Panc1 (cell line): Measurements from ENCODE around the gene ALOX15B. TPM values are rescaled to one million over a fixed set of nuclear protein-coding genes. Genes with fewer than 3 reads are reported as not detected.
A peak's percentile ranks its signal among the peaks of the same experiment; 100 is the strongest.
"Not testable (repeated sequence)": the region's sequence is repeated elsewhere in the genome, so short reads cannot be mapped to it uniquely, and the experiment has no call there.

Experiments used
- ATAC-seq: fragments of 200-7000 bp; cut with Tn5 transposase; 2 replicates; pipeline ENCODE4 v1.9.1; 2020; ENCODE audit warnings: mild to moderate bottlenecking, moderate library complexity
- BruUV-seq: library from RNA; stranded (reverse); fragments of 400-500 nt; replicated peaks from 2 replicates; lab custom pipeline; 2021; lab: Mats Ljungman, UMichigan
- CTCF ChIA-PET: fragments of 300-600 bp; sonication (Branson Sonifier 250); formaldehyde crosslinking; loops from one replicate; lab custom pipeline; 2022; ENCODE audit warnings: antibody characterized with exemption; lab: Charles Lee
- POLR2A ChIA-PET: fragments of 300-600 bp; sonication (Branson Sonifier 250); formaldehyde crosslinking; loops from one replicate; lab custom pipeline; 2022; ENCODE audit warnings: antibody characterized with exemption; lab: Charles Lee
- DNase-seq: peaks from one replicate; pipeline ENCODE4 v3.0.0-alpha.2; 2010; ENCODE audit warnings: low read depth, low spot score
- H3K27ac ChIP-seq: 2 replicates; pipeline ENCODE4 v1.5.1; 2011; ENCODE audit warnings: mild to moderate bottlenecking, low read length, inconsistent platforms
- H3K27me3 ChIP-seq: fragments of 200-500 bp; sonication (Bioruptor generic); 2 replicates; pipeline ENCODE4 v1.6.0; 2014; ENCODE audit warnings: low read length, inconsistent platforms; ENCODE audit not compliant: control insufficient read depth, insufficient read depth
- H3K36me3 ChIP-seq: fragments of 200-500 bp; sonication (Bioruptor generic); 2 replicates; pipeline ENCODE4 v1.5.1; 2014; ENCODE audit warnings: inconsistent platforms, mild to moderate bottlenecking, low read length, moderate library complexity; ENCODE audit not compliant: control insufficient read depth, insufficient read depth
- H3K4me1 ChIP-seq: 2 replicates; pipeline ENCODE4 v1.5.1; 2011; ENCODE audit warnings: inconsistent platforms, mild to moderate bottlenecking, low read length, moderate library complexity; ENCODE audit not compliant: control insufficient read depth, insufficient read depth
- H3K4me3 ChIP-seq, 2 experiments: 2 replicates each; pipeline ENCODE4 v1.5.1; 2011 to 2012; ENCODE audit warnings: low read depth in 2 of 2, low read length in 2 of 2, mild to moderate bottlenecking in 2 of 2, inconsistent platforms in 1 of 2, moderate library complexity in 1 of 2
- H3K9me3 ChIP-seq: fragments of 200-500 bp; sonication (Bioruptor generic); 2 replicates; pipeline ENCODE4 v1.5.1; 2014; ENCODE audit warnings: low read depth, mild to moderate bottlenecking, inconsistent platforms, low read length, moderate library complexity; ENCODE audit not compliant: control insufficient read depth, insufficient read depth
- POLR2AphosphoS5 ChIP-seq: IDR thresholded peaks from 2 replicates; pipeline ENCODE4 v1.6.1; 2012; ENCODE audit warnings: mild to moderate bottlenecking, low read depth, low read length, moderate library complexity
- SIN3A ChIP-seq: IDR thresholded peaks from 2 replicates; pipeline ENCODE4 v1.6.1; 2012; ENCODE audit warnings: low read depth, mild to moderate bottlenecking, low read length, moderate library complexity, borderline replicate concordance; ENCODE audit not compliant: insufficient read depth
- TCF7L2 ChIP-seq: IDR thresholded peaks from 2 replicates; pipeline ENCODE4 v1.6.1; 2011; ENCODE audit warnings: mild to moderate bottlenecking, low read depth, low read length, inconsistent platforms
- in situ Hi-C: cut with HindIII; loops from 2 replicates; pipeline ENCODE4 v1.10.0; 2016; ENCODE audit warnings: low sequenced_read_pairs, low pct_unique_long_range_greater_than_20kb
- intact Hi-C: fragments of 100-400 bp; cut with micrococcal nuclease; formaldehyde crosslinking; loops from one replicate; pipeline ENCODE4 v1.10.0; 2022; ENCODE audit not compliant: unreplicated experiment
- total RNA-seq: library from RNA; stranded (reverse); gene quantifications from one replicate; pipeline ENCODE4 v1.2.1, GENCODE V29; 2021; ENCODE audit not compliant: unreplicated experiment
- TF ChIP-seq, protein P1 (sequence below), 2 experiments: IDR thresholded peaks; 2 replicates each; pipeline ENCODE4 v1.6.1; 2011 to 2012; ENCODE audit warnings: low read depth in 2 of 2, control low read depth in 1 of 2, low read length in 1 of 2, mild to moderate bottlenecking in 1 of 2, moderate library complexity in 1 of 2; ENCODE audit not compliant: insufficient read depth in 1 of 2
- TF ChIP-seq, protein P2 (sequence below): fragments of 450-650 bp; IDR thresholded peaks from 2 replicates; pipeline ENCODE4 v1.5.1; 2017; ENCODE audit warnings: mild to moderate bottlenecking

The ALOX15B gene
- total RNA-seq, 1 experiment from 2014 or later: not detected

- H3K27me3 ChIP-seq: peaks cover 4% of the 10 kb centered on the region
- no peak for ATAC-seq
- TF ChIP-seq, protein P1, sequence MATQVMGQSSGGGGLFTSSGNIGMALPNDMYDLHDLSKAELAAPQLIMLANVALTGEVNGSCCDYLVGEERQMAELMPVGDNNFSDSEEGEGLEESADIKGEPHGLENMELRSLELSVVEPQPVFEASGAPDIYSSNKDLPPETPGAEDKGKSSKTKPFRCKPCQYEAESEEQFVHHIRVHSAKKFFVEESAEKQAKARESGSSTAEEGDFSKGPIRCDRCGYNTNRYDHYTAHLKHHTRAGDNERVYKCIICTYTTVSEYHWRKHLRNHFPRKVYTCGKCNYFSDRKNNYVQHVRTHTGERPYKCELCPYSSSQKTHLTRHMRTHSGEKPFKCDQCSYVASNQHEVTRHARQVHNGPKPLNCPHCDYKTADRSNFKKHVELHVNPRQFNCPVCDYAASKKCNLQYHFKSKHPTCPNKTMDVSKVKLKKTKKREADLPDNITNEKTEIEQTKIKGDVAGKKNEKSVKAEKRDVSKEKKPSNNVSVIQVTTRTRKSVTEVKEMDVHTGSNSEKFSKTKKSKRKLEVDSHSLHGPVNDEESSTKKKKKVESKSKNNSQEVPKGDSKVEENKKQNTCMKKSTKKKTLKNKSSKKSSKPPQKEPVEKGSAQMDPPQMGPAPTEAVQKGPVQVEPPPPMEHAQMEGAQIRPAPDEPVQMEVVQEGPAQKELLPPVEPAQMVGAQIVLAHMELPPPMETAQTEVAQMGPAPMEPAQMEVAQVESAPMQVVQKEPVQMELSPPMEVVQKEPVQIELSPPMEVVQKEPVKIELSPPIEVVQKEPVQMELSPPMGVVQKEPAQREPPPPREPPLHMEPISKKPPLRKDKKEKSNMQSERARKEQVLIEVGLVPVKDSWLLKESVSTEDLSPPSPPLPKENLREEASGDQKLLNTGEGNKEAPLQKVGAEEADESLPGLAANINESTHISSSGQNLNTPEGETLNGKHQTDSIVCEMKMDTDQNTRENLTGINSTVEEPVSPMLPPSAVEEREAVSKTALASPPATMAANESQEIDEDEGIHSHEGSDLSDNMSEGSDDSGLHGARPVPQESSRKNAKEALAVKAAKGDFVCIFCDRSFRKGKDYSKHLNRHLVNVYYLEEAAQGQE (IDR thresholded peaks at IDR 0.05; ENCODE audit: insufficient read depth in 1 of 2, low read depth in 2 of 2, low read length in 1 of 2): no peak
- no peak for TF ChIP-seq SIN3A
- TF ChIP-seq, protein P2, sequence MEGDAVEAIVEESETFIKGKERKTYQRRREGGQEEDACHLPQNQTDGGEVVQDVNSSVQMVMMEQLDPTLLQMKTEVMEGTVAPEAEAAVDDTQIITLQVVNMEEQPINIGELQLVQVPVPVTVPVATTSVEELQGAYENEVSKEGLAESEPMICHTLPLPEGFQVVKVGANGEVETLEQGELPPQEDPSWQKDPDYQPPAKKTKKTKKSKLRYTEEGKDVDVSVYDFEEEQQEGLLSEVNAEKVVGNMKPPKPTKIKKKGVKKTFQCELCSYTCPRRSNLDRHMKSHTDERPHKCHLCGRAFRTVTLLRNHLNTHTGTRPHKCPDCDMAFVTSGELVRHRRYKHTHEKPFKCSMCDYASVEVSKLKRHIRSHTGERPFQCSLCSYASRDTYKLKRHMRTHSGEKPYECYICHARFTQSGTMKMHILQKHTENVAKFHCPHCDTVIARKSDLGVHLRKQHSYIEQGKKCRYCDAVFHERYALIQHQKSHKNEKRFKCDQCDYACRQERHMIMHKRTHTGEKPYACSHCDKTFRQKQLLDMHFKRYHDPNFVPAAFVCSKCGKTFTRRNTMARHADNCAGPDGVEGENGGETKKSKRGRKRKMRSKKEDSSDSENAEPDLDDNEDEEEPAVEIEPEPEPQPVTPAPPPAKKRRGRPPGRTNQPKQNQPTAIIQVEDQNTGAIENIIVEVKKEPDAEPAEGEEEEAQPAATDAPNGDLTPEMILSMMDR: no peak
- TF ChIP-seq TCF7L2: no peak
- TF ChIP-seq POLR2AphosphoS5: no peak
- no TSS peak for BruUV-seq
- H3K36me3 ChIP-seq: no peaks in the 10 kb centered on the region
- no peak overlapping the region for H3K4me3 ChIP-seq
- intact Hi-C loops (loop anchor here (10.0 kb wide), 1 partner anchor 64 kb away; no protein-coding TSS in a partner anchor), in situ Hi-C loops (no loop called here)
- H3K27ac ChIP-seq: no peak overlapping the region
- peaks cover 10% of the 10 kb centered on the region for H3K4me1 ChIP-seq
- CTCF ChIA-PET: interaction anchor here (1.6 kb wide), 1 partner anchor 15 kb away, joined by 7 read pairs; no protein-coding TSS in a partner anchor
- no peak for DNase-seq
- POLR2A ChIA-PET: no interaction called here
- no peaks in the 10 kb centered on the region for H3K9me3 ChIP-seq
Measured at GRCh38 chr17:8059131-8059530, 20.3 kb downstream of the ALOX15B start.

DNA sequence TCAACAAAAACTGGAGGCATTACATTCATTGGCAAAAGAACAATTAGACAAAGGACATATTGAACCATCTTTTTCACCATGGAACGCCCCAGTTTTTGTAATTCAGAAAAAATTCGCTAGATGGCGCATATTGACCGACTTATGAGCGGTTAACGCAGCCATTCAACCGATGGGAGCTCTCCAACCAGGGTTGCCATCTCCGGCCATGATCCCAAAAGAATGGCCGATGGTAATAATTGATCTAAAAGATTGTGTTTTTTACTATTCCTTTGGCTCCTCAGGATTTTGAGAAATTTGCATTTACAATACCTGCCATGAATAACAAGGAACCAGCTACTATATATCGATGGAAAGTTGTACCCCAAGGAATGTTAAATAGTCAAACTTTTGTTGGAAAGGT is 21.4 kb downstream of the ALOX15B start:
- Histone ChIP-seq H3K27ac (no peak overlapping the region), H3K4me3 (no peak overlapping the region), H3K36me3 (no peaks in the 10 kb centered on the region), H3K9me3 (no peaks in the 10 kb centered on the region), H3K4me1 (peaks cover 10% of the 10 kb centered on the region), H3K27me3 (peaks cover 4% of the 10 kb centered on the region)
- POLR2A ChIA-PET: interaction anchor here (0.7 kb wide), 1 partner anchor 134 kb away, joined by 4 read pairs; no protein-coding TSS in a partner anchor
- TF ChIP-seq, protein P1 (IDR thresholded peaks at IDR 0.05; ENCODE audit: insufficient read depth in 1 of 2, low read depth in 2 of 2, low read length in 1 of 2): peak in 1 of 2 experiments; percentile 50; a peak in 1 of 4 replicates
- no peak for TF ChIP-seq POLR2AphosphoS5
- TF ChIP-seq, protein P2: peak; percentile 78
- DNase-seq (peak; percentile 53), ATAC-seq (peak; percentile 70)
- no TSS peak for BruUV-seq
- in situ Hi-C loops (no loop called here), intact Hi-C loops (loop anchor here (2.0 kb wide), 1 partner anchor 59 kb away; the partner anchor contains the start of gene ALOXE3)
- CTCF ChIA-PET: interaction anchor here (0.6 to 1.6 kb wide), 10 partner anchors 10 to 103 kb away, joined by 3 to 8 read pairs (median 4); no protein-coding TSS in a partner anchor

- POLR2A ChIA-PET, H3K27me3 ChIP-seq, H3K36me3 ChIP-seq, in situ Hi-C loops, ATAC-seq, H3K4me3 ChIP-seq, BruUV-seq, H3K9me3 ChIP-seq, H3K27ac ChIP-seq, DNase-seq: not testable (repeated sequence)
- intact Hi-C loops: loop anchor here (2.0 kb wide), 1 partner anchor 57 kb away; the partner anchor contains the start of gene ALOXE3
- CTCF ChIA-PET: interaction anchor here (0.5 to 0.6 kb wide), 2 partner anchors 32 to 143 kb away, joined by 3 to 5 read pairs; no protein-coding TSS in a partner anchor
- H3K4me1 ChIP-seq: peaks cover 10% of the 10 kb centered on the region
Measured at GRCh38 chr17:8061851-8062250, 23.0 kb downstream of the ALOX15B start.
